HG02840 (cell line): Measurements from ENCODE around the gene RGMA.

Source experiments
- ATAC-seq: cut with Tn5 transposase; IDR thresholded peaks from one replicate; pipeline ENCODE4 v1.9.1; 2021; ENCODE audit warnings: mild to moderate bottlenecking, moderate library complexity, moderate number of reproducible peaks; ENCODE audit not compliant: unreplicated experiment, low FRiP score

The RGMA gene

DNA sequence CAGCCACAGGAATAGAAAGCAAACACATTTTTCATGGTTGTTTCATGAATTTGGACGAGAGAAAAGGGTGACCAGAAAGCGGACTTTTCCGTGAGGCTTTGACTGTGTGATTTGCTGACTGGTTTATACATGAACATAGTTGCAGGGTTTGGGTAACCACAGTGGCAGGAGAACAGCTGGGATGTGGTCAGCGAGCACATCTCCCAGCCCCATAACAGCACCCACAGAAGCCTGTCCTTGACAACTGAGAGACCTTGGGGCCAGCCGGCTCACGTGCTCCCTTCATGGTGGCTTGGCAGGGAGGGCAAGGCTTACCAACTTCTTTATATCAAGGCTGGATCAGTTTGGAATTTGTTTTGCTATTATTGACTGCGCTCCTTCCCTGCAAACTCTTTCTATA lies 13.2 kb upstream of the RGMA start:
- no peak for ATAC-seq

- no peak for ATAC-seq
Measured at GRCh38 chr15:93093765-93094164, 4.8 kb upstream of the RGMA start.

DNA sequence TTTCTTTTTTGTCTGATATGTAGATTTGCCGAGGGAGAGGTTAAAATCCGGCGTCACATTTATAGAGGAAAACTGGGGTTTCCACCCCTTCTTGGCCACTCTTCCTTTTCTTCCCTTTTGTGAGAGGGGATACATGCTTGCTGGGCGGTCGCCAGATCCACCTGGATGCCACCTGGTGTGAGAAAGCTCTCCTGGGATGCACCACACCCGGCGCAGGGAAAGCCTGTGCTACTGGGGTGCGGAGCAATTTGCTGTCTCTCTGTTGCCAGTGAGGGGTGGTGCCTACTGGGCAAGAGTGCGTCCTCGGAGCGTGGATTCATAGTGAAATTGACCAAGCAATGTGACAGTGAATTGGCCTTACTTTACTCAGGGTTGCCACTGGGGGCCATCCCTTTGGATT lies 2.5 kb upstream of the RGMA start:
- ATAC-seq = no peak

- no peak for ATAC-seq
Measured at GRCh38 chr15:93089727-93090305, 805 bp upstream of the RGMA start.

GRCh38 chr15:93088200-93088980 lies 621 bp downstream of the RGMA start:
- ATAC-seq = no peak

DNA sequence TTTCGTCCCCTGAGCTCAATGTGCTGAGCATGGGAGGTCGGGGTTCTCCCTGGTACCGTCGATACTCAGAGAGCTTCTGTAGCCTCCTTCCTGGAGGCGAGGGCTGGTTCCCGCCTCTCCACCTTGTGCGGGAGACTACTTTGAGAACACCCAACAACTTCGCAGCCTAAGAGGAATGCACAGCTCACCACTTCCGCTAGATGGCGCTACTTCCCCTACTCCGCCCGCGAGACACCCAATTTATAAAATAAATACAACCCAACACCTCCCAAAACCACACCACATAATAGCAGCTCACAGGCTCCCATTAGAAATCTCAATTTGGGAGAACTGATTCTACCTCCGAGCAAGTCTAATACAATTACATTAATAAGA lies 1.2 kb downstream of the RGMA start:
- ATAC-seq = no peak

DNA sequence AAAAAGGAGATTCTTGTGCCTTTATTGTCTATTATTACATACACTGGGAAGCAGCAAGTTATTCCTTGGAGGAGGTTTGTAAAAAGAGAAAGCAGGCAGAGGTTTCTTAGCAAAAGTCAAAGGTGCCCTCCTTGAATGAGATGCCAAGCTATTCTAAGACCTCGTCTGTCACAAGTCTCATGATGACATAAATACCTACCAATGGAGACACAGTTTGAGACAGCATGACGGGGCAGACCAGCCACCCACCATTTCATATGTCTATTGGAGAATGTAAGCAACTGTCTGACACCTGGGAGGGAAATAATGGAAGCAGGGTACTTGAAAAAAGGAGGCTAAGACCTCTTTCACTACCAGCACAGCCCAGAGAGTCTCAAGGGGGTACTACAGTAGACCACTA lies 2.2 kb downstream of the RGMA start:
- ATAC-seq = no peak

- no peak for ATAC-seq
Measured at GRCh38 chr15:93085692-93086091, 3.3 kb downstream of the RGMA start.

DNA sequence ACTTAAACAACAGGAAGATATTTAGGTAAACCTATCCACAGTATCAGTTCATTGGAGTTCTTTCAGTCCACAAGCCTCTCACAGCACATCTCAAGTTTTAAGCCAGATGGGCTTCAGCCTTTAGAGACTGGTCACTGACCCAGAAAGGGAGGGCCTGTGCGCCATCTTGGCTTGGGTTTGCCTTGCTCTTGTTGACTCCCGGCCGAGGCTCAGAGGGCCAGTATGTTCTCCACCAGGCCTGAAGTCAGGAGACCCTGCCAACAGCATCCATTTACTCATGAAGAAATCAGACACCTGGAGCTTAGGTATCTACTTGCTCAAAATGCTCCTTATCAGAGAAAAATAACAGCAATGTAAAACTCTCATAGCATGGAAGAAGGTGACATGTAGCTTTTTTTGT lies 6.2 kb downstream of the RGMA start:
- no peak for ATAC-seq

DNA sequence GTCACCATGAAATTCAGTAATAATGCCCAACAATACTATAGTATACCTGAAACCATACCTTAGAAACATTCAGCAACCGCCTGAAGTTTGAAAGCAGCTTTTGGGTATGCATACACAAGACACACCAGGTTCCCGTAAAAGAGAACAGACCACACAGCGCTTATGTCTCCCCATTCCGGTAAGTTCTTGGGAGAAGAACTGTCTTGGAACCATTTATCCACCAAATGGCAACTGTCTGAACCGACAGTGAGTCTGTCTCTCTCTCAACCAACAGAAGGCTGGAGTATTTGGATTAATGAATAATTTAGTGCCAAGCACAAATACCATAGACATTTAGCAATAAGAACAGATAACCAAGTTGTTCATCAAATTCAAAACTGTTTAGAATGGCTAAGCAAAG lies 7.6 kb downstream of the RGMA start:
- ATAC-seq = no peak

GRCh38 chr15:93080451-93080850 lies 8.6 kb downstream of the RGMA start:
- no peak for ATAC-seq

- ATAC-seq = no peak
Measured at GRCh38 chr15:93076875-93077274, 12.1 kb downstream of the RGMA start.

- no peak for ATAC-seq
Measured at GRCh38 chr15:93076217-93076616, 12.8 kb downstream of the RGMA start.

GRCh38 chr15:93074599-93074998 lies 14.4 kb downstream of the RGMA start:
- no peak for ATAC-seq

DNA sequence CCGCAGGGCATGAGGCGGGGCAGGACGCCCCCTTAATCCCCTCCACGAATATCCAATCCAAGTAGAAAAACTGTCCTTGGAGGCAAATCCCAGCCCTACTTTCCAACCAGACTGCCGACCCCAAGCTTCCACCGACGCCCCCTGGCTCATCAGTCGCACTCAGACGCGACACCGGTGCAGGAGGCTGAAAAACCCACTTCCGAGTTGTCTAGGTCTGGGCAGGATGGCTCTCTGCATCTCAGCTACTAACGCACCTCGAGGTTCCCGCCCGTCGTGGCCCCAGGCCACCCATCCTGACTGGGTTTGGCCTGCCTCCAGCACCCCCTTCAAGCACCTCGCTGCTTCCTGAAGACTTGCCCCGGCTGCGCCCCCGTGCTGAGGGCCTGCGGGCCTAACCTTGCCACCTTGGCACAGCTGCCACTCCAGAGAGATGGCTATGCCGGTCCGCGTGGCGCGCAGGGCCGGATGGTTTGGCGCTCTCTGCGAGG lies 15.5 kb downstream of the RGMA start:
- no peak for ATAC-seq

GRCh38 chr15:93072411-93073394 lies 16.3 kb downstream of the RGMA start:
- no peak for ATAC-seq

DNA sequence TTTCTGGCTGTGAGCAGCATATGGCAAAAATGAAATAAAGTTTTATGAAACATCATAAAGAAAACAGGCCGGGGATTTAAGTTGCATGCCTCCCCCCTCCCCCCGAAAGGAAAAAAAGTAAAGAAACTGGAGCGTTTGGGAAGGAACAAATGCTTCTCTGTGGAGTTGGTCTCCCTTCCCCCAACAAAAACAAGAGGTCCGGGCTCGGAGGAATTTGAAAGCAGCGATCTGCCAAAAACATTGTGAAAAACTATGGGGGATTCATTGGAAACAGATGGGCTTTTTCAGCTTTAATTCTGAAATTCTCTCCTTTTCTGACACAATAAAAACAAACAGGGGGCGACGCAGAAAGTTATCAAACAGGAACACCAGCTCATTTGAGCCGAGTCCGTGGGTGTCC lies 17.0 kb downstream of the RGMA start:
- no peak for ATAC-seq

DNA sequence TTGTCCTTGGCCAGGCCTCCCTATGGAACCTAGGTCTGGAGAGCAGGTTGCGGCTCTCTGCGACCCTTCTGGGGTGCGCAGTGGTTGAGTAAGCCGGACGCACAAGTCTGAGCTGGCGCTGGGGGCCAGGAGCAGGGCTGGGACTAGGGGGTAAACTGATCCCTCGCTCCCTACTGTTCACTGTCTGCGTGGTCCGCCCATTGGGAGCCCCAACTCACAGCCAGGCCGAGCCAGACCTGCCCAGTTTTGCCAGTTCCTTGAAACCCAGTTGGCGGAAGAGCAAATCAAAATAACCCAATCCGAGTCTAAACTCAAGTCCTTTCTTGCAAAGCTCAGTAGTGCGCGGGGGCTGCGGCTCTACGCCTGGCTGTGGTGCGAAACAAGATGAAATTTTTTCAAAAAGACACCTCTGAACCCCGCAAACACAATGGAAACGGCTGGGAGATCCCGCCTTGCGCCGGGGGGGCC lies 17.5 kb downstream of the RGMA start:
- no peak for ATAC-seq

- no peak for ATAC-seq
Measured at GRCh38 chr15:93070551-93071296, 18.3 kb downstream of the RGMA start.

DNA sequence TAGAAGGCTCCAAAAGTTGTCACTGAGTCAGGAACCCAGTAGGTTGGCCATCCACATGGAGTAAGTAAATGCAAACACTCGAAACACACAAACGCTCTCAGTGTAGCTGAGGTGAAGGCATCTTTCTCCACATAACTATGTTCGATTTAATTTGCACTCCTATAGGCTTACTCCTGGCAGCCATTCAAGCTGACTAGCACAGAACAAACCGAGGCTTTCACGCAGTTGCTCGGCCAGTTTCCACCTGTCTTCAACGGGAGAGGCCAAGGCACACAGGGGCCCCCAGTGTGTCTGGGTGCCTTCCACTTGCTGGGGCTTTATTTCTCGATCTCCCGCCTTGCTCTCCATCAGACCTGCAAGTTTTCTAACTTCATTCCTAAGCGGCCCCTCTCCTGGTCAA lies 18.9 kb downstream of the RGMA start:
- no peak for ATAC-seq
